CD14-positive monocyte (primary cell): ENCODE results near the gene HIPK1. TPM values are rescaled to one million over a fixed set of nuclear protein-coding genes. Genes with fewer than 3 reads are reported as not detected.
"Not testable (repeated sequence)": the region's sequence is repeated elsewhere in the genome, so short reads cannot be mapped to it uniquely, and the experiment has no call there.

ENCODE experiments used
- DNase-seq, 3 donors: peaks; one replicate each; pipeline ENCODE4 v3.0.0-alpha.2; 2011 to 2022
- H2AFZ ChIP-seq: 2 replicates; pipeline ENCODE4 v1.6.0; 2012; ENCODE audit warnings: mild to moderate bottlenecking, low read depth, low read length, inconsistent platforms; ENCODE audit not compliant: insufficient read depth, poor library complexity, severe bottlenecking
- H3K27ac ChIP-seq, 2 donors: 1 replicate in 1 of 2; 2 replicates in 1 of 2; pipeline ENCODE4 v1.5.1; 2012 to 2013; ENCODE audit warnings: low read length in 2 of 2, control low read depth in 1 of 2, inconsistent platforms in 1 of 2, low read depth in 1 of 2, mild to moderate bottlenecking in 1 of 2
- H3K27me3 ChIP-seq, 2 donors: one replicate each; pipeline versions ENCODE4 v1.6.0 to v1.6.1; 2011 to 2013; ENCODE audit warnings: low read length in 2 of 2; ENCODE audit not compliant: control insufficient read depth in 2 of 2, insufficient read depth in 2 of 2
- H3K36me3 ChIP-seq, 2 donors: replicated peaks in 1 of 2; 1 replicate in 1 of 2; 2 replicates in 1 of 2; pipeline versions ENCODE4 v1.5.1 to v1.6.1; 2012 to 2013; ENCODE audit warnings: low read length in 2 of 2, control low read depth in 1 of 2, inconsistent platforms in 1 of 2, mild to moderate bottlenecking in 1 of 2; ENCODE audit not compliant: insufficient read depth in 2 of 2, control insufficient read depth in 1 of 2
- H3K4me1 ChIP-seq, 2 donors: 1 replicate in 1 of 2; 2 replicates in 1 of 2; pipeline versions ENCODE4 v1.5.1 to v1.6.1; 2012 to 2013; ENCODE audit warnings: low read length in 2 of 2, control low read depth in 1 of 2, inconsistent platforms in 1 of 2, mild to moderate bottlenecking in 1 of 2, moderate library complexity in 1 of 2; ENCODE audit not compliant: insufficient read depth in 2 of 2, control insufficient read depth in 1 of 2
- H3K4me2 ChIP-seq: replicated peaks from 2 replicates; pipeline ENCODE3; 2012; ENCODE audit warnings: low read length, moderate library complexity, mild to moderate bottlenecking; ENCODE audit not compliant: poor library complexity, severe bottlenecking; ENCODE audit errors: extremely low read depth
- H3K4me3 ChIP-seq, 3 experiments: fragments of 200-600 bp in 1 of 3; sonication (generic) in 1 of 3; replicated peaks in 1 of 3; 1 replicate in 2 of 3; 2 replicates in 1 of 3; pipeline ENCODE4 v1.5.1; 2011 to 2013; ENCODE audit warnings: low read length in 3 of 3, mild to moderate bottlenecking in 3 of 3, control low read depth in 2 of 3, low read depth in 2 of 3, inconsistent platforms in 1 of 3, moderate library complexity in 1 of 3
- H3K79me2 ChIP-seq: 2 replicates; pipeline ENCODE4 v1.6.0; 2012; ENCODE audit warnings: mild to moderate bottlenecking, control low read depth, inconsistent platforms, low read length, moderate library complexity; ENCODE audit not compliant: insufficient read depth
- H3K9ac ChIP-seq: 2 replicates; pipeline ENCODE4 v1.6.0; 2017; ENCODE audit warnings: low read length, mild to moderate bottlenecking; ENCODE audit not compliant: insufficient read depth, poor library complexity, severe bottlenecking
- H3K9me3 ChIP-seq, 2 donors: replicated peaks in 1 of 2; 1 replicate in 1 of 2; 2 replicates in 1 of 2; pipeline versions ENCODE4 v1.5.1 to v1.6.1; 2012 to 2013; ENCODE audit warnings: low read length in 2 of 2, control low read depth in 1 of 2; ENCODE audit not compliant: control insufficient read depth in 1 of 2, insufficient read depth in 1 of 2
- H4K20me1 ChIP-seq: 2 replicates; pipeline ENCODE4 v1.6.0; 2012; ENCODE audit warnings: mild to moderate bottlenecking, low read length, control low read depth, moderate library complexity; ENCODE audit not compliant: insufficient read depth
- H3K27ac Mint-ChIP-seq, 7 donors: one replicate each; pipeline ENCODE4 v1.8.0; 2020; ENCODE audit warnings: mild to moderate bottlenecking in 7 of 7, mixed read lengths in 7 of 7, moderate library complexity in 6 of 7, inconsistent platforms in 2 of 7
- H3K27me3 Mint-ChIP-seq, 3 donors: one replicate each; pipeline ENCODE4 v1.8.0; 2021 to 2022; ENCODE audit warnings: low read depth in 3 of 3, mild to moderate bottlenecking in 3 of 3, mixed read lengths in 3 of 3, moderate library complexity in 3 of 3, inconsistent platforms in 1 of 3
- H3K36me3 Mint-ChIP-seq, 2 donors: one replicate each; pipeline ENCODE4 v1.8.0; 2020; ENCODE audit warnings: mixed read lengths in 2 of 2, inconsistent platforms in 1 of 2, mild to moderate bottlenecking in 1 of 2
- H3K4me1 Mint-ChIP-seq: one replicate; pipeline ENCODE4 v1.8.0; 2020; ENCODE audit warnings: mild to moderate bottlenecking, mixed read lengths
- H3K4me3 Mint-ChIP-seq, 2 donors: one replicate each; pipeline ENCODE4 v1.8.0; 2020; ENCODE audit warnings: mild to moderate bottlenecking in 2 of 2, mixed read lengths in 2 of 2, moderate library complexity in 1 of 2
- H3K9me3 Mint-ChIP-seq, 7 donors: one replicate each; pipeline ENCODE4 v1.8.0; 2020 to 2022; ENCODE audit warnings: mixed read lengths in 7 of 7, mild to moderate bottlenecking in 6 of 7, moderate library complexity in 6 of 7, inconsistent platforms in 2 of 7
- WGBS: methylation state at CpG from one replicate; pipeline ENCODE4 v1.1.5; 2013; ENCODE audit warnings: missing lambda C conversion rate; ENCODE audit not compliant: insufficient coverage; 5-methylcytosine and 5-hydroxymethylcytosine counted together
- intact Hi-C, 2 donors: fragments of 100-400 bp; cut with micrococcal nuclease; formaldehyde crosslinking; loops; one replicate each; pipeline versions ENCODE4 v1.15.0 to v1.15.1; 2023
- polyA plus RNA-seq, 3 donors: library from polyadenylated mRNA; depleted of rRNA in 1 of 3; unstranded in 2 of 3; stranded (reverse) in 1 of 3; fragments of 300-500 nt in 2 of 3; fragments of >200 nt in 1 of 3; fragmentation: Illumina TruSeq in 2 of 3; gene quantifications; 1 replicate in 2 of 3; 2 replicates in 1 of 3; pipeline ENCODE4 v1.2.3, GENCODE V29; 2012 to 2021
- TF ChIP-seq, protein P1 (sequence below): fragments of 200-600 bp; IDR thresholded peaks from one replicate; pipeline ENCODE4 v1.8.0; 2022; ENCODE audit warnings: antibody characterized with exemption, mild to moderate bottlenecking

HIPK1 gene
- polyA plus RNA-seq, 3 donors = 10.1 to 57.2 (median 14.8) TPM

DNA sequence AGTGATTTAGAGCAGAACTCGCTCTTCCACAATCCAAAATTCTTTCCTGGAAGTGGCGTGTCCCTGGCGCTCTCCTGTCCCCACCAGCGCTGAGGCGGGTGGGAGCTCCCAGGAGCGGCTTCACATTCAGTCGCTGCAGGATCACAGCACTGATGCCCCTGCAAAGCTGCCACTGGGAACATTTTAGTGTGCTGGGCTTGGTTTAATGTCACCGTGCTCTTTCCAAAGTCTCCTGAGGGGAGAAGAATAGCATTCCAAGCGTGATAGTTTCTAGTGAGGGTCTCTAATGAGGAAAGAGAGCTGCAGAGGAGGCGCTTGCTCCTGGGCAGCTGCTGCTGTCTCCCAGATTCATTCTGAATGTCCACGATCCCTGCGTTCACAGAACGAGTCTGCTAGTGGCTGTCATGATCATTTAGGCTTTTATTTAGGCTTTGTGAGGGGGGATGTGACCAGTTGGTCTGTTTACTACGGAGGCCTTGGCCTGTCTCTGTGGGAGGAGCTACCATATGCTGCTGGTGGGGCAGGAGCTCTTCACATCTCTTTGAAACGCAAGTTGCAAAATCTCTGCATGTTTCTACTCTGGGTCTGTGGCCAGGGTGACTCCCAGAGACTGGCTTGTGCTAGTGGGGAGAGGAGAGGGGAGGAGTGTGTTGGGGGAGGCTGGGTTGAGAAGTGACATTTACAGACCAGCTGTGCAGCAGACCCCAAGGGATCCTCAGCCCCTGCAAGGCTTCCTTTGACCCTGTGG, 73.5 kb downstream of the HIPK1 start:
- H3K4me3 ChIP-seq = no peak overlapping the region
- no peaks in the 10 kb centered on the region for H3K36me3 ChIP-seq
- intact Hi-C loops = no loop called here

DNA sequence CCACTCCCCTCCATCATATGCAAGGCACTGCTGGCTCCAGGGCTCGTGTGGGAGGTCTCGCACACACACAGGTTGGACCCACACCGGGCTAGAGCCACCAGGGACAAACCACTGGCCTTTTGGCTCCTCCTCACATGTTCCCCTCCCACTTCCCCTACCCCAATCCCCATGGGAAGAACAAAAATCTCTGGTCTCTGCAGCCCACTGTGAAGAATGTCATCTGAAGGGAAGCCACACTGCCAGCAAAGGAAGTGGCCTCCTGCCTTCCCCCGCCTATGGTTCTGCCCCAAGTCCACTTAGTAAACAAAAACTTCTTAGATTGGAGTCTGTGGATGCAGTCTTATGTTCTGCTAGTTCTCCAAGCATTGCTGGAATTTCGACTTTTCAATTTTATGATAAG, 74.3 kb downstream of the HIPK1 start:
- Histone ChIP-seq H3K9me3 (peaks cover 0 to 11% of the 10 kb centered on the region in 2 donors), H2AFZ (no peak overlapping the region), H3K27me3 (no peaks in the 10 kb centered on the region), H4K20me1 (no peaks in the 10 kb centered on the region), H3K79me2 (no peaks in the 10 kb centered on the region), H3K4me3 (no peak overlapping the region), H3K4me1 (no peaks in the 10 kb centered on the region), H3K9ac (no peak overlapping the region), H3K36me3 (no peaks in the 10 kb centered on the region), H3K4me2 (no peak overlapping the region), H3K27ac (no peak overlapping the region)
- Mint-ChIP-seq H3K4me1 (peaks cover 15% of the 10 kb centered on the region), H3K27ac (peak overlapping the region in 2 of 7 donors; percentile 15 to 17), H3K27me3 (peaks cover 4 to 6% (median 5%) of the 10 kb centered on the region in 3 donors), H3K4me3 (peak overlapping the region in 1 of 2 donors; percentile 2), H3K9me3 (peaks cover 8 to 20% (median 11%) of the 10 kb centered on the region in 7 donors), H3K36me3 (no peaks in the 10 kb centered on the region)
- TF ChIP-seq, protein P1, sequence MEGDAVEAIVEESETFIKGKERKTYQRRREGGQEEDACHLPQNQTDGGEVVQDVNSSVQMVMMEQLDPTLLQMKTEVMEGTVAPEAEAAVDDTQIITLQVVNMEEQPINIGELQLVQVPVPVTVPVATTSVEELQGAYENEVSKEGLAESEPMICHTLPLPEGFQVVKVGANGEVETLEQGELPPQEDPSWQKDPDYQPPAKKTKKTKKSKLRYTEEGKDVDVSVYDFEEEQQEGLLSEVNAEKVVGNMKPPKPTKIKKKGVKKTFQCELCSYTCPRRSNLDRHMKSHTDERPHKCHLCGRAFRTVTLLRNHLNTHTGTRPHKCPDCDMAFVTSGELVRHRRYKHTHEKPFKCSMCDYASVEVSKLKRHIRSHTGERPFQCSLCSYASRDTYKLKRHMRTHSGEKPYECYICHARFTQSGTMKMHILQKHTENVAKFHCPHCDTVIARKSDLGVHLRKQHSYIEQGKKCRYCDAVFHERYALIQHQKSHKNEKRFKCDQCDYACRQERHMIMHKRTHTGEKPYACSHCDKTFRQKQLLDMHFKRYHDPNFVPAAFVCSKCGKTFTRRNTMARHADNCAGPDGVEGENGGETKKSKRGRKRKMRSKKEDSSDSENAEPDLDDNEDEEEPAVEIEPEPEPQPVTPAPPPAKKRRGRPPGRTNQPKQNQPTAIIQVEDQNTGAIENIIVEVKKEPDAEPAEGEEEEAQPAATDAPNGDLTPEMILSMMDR = no peak
- intact Hi-C loops = no loop called here
- DNase-seq = no peak
- WGBS = 0% methylated on average over 1 of the region's 5 CpGs

More for the DNA sequence above, 73.5 kb downstream of the HIPK1 start:
- H3K4me2 ChIP-seq = no peak overlapping the region
- peaks cover 5 to 8% (median 8%) of the 10 kb centered on the region in 3 donors for H3K27me3 Mint-ChIP-seq
- H3K36me3 Mint-ChIP-seq = no peaks in the 10 kb centered on the region
- TF ChIP-seq, protein P1 = no peak
- no peaks in the 10 kb centered on the region for H4K20me1 ChIP-seq
- DNase-seq = no peak
- H3K9me3 Mint-ChIP-seq = peaks cover 8 to 20% (median 11%) of the 10 kb centered on the region in 7 donors
- H3K4me1 ChIP-seq = no peaks in the 10 kb centered on the region
- peak overlapping the region in 1 of 7 donors; percentile 78 for H3K27ac Mint-ChIP-seq
- H3K27me3 ChIP-seq = no peaks in the 10 kb centered on the region
- no peaks in the 10 kb centered on the region for H3K79me2 ChIP-seq
- no peak overlapping the region for H3K9ac ChIP-seq
- 88% methylated on average over 8 of the region's 15 CpGs for WGBS
- H3K9me3 ChIP-seq = peaks cover 0 to 11% of the 10 kb centered on the region in 2 donors
- peaks cover 19% of the 10 kb centered on the region for H3K4me1 Mint-ChIP-seq
- H3K4me3 Mint-ChIP-seq = no peak overlapping the region
- H2AFZ ChIP-seq = no peak overlapping the region
- no peak overlapping the region for H3K27ac ChIP-seq

DNA sequence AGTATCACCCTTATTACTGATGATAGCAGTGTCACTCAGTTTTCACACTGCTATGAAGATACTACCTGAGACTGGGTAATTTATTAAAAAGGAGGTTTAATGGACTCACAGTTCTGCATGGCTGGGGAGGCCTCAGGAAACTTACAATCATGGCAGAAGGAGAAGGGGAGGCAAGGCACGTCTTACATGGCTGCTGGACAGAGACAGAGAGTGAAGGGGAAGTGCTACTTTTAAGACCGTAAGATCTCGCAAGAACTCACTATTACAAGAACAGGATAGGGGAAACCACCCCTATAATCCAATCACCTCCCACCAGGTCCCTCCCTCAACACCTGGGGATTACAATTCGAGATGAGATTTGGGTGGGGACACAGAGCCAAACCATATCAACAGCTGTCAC, 77.7 kb downstream of the HIPK1 start:
- not testable (repeated sequence) for H3K27ac Mint-ChIP-seq

More for the DNA sequence above, 77.7 kb downstream of the HIPK1 start:
- H2AFZ ChIP-seq, H3K79me2 ChIP-seq, intact Hi-C loops, H3K36me3 Mint-ChIP-seq, H3K4me2 ChIP-seq, DNase-seq, H3K4me3 Mint-ChIP-seq, H3K4me3 ChIP-seq, H3K36me3 ChIP-seq, H3K27me3 ChIP-seq, H3K27ac ChIP-seq, H4K20me1 ChIP-seq, H3K4me1 Mint-ChIP-seq, H3K4me1 ChIP-seq, H3K9ac ChIP-seq, H3K27me3 Mint-ChIP-seq: not testable (repeated sequence)
- peaks cover 0 to 11% of the 10 kb centered on the region in 2 donors for H3K9me3 ChIP-seq
- peaks cover 8 to 20% (median 11%) of the 10 kb centered on the region in 7 donors for H3K9me3 Mint-ChIP-seq
- WGBS = no CpG with 5 or more reads among the region's 4 CpGs
